Urothelium cell line (cell line): Measurements from ENCODE around the gene USH2A.

Experiments
- DNase-seq: peaks from one replicate; pipeline ENCODE4 v3.0.0; 2011; ENCODE audit warnings: low spot score, mixed read lengths
- FAIRE-seq: peaks from 2 replicates; lab custom pipeline; 2011; peaks lifted over from hg19 to GRCh38; lab: Jason Lieb, UNC

The USH2A gene

GRCh38 chr1:215986401-215986800, 436.8 kb downstream of the USH2A start:
- no peak for FAIRE-seq
- no peak for DNase-seq

- DNase-seq: no peak
- no peak for FAIRE-seq
Observed at GRCh38 chr1:215983680-215984079, 439.6 kb downstream of the USH2A start.

DNA sequence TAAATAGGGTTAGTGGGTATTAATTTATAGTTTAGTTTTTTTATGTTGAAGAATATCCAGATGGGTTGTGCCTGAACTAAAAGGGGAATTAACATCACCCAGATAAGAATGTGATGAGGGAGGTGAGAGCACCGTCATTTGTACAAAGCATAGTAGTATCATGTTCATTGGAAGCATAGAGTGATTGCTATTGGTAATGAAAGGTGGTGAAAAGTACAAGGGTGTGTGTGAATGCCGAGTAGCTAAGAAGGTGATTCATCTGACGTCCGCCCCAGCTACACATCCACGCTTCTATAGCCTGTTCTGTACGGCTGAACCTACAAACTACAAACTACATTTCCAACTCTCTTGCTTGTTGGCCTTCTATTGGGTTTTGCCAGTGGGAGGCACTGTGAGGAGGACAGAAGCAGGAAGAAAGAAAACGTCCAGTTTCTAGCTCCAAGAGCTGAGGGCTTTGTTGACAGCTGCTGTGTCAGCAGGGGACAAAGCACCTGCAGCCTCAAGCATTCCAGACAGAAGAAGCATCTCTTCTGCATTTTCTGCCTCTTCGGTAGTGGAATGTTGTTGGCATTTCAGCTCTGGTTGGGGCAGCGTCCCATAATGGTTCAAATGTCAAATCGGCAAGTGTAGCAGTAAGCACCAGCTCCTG, 451.3 kb downstream of the USH2A start:
- FAIRE-seq: no peak
- no peak for DNase-seq

- DNase-seq (no peak), FAIRE-seq (no peak)
Observed at GRCh38 chr1:215970406-215970805, 452.8 kb downstream of the USH2A start.

- FAIRE-seq: no peak
- no peak for DNase-seq
Observed at GRCh38 chr1:215963621-215964020, 459.6 kb downstream of the USH2A start.

GRCh38 chr1:215963040-215963439, 460.2 kb downstream of the USH2A start:
- FAIRE-seq: no peak

DNA sequence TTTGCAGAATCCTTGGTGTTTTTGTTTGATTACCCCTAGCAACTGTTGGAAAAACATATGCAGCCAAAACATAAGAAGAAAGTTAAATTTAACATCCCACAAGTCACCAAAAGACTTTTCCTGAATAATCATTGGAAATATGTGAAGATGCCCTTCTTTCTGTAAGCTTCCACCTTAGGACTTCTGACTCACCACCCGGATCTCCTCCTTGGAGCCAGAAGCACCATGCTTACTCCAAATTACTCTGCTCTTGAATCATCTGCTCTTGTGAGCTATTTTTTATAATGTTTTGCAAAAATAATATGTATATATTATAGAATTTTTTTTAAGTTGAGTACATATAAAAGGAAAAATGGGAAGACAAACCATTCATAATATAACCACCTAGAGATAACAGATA, 464.4 kb downstream of the USH2A start:
- FAIRE-seq: no peak
- DNase-seq: no peak

More at GRCh38 chr1:215963040-215963439, 460.2 kb downstream of the USH2A start:
- no peak for DNase-seq

GRCh38 chr1:215957663-215958062, 465.6 kb downstream of the USH2A start:
- FAIRE-seq: no peak
- DNase-seq: no peak

DNA sequence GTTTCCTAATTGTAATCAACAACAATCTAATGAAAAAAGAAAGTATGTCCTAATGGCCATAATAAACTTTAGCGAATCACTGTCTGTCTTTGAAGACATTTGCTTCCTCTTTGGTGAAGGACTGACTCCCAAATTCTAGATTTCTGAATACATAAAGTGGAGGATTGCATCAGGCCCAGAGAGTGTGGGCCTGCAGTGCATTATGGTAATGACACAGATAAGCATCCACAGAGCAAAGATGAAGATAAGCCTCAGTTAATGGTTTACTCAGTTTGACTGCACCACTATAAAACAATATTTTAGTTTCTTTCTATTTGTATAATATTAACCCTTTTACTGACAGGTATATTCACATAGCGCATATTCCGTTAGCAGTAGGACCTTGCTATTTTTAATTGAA, 490.7 kb downstream of the USH2A start:
- FAIRE-seq (no peak), DNase-seq (no peak)

DNA sequence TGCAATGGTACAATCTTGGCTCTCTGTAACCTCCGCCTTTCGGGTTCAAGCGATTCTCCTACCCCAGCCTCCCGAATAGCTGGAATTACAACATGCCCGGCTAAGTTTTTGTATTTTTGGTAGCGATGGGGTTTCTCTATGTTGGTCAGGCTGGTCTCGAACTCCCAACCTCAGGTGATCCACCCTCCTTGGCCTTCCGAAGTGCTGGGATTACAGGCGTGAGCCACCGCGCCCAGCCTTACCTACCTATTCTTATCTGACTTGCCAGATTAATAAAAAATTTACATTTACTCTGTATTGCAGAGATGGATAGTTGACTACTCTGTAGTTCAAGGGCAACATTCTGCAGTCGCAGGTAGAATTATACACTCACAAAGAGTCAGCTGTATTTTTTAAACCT, 496.6 kb downstream of the USH2A start:
- DNase-seq (no peak), FAIRE-seq (no peak)

DNA sequence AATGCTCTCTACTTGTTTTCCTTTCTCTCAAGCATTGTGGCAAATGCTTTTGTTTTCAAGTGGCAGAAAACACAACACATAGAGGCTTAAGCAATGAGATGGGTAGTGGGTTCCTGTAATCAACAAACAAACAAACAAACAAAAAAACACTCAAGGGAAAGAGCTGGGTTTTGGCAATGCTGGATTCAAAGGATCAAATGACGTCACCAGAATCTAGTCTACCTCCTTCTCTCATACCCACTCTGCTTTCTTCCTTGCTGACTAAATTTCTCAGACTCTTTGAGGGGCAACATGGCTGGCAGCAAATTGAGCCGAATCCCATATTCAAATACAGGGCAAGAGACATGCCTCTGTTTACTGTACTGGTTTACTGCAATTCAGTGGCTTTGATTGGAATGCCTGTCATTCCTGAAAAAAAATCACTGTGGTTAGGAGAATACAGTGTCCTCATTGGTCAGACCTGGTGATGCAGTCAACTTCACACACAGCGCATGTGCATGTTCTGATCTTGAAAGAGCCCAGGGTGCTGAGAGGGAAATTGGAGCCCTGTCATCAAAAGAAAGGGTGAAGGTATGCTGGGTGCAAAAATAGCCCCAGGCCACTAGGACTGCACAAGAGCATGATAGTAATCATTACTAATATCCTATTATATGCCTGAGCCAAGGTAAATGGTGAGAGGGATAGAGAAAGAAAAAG, 500.0 kb downstream of the USH2A start:
- no peak for FAIRE-seq
- peak; percentile 17 for DNase-seq

- DNase-seq: no peak
Observed at GRCh38 chr1:215911406-215911968, 511.8 kb downstream of the USH2A start.

DNA sequence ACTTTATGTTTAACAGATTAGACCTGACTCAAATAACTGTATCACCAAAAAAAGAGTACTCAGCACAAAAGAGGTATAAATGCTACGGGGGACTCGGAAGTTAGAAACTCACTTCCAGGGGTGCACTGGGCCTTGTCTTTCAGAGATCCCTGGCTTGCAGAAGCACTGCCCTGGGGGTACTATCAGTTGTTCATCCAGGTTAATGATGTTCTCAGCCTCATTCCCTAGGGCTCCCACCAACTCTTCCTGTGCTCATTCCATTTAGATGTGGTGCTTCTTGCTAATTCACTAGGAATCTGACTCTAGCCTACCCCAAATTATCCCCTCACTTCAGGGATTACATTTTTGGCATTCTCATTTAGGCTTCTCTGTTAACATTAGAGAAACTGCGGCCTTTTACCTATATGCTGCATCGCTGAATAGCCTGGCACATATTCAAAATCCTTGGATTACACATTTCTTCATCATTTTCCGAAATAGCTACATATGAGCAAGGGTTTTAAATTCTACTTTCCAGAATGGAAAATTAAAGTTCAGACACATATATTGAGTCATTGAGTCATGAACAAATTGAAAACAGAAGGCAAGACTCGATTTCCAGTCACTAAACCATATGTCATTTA, 517.6 kb downstream of the USH2A start:
- no peak for FAIRE-seq
- no peak for DNase-seq

More at GRCh38 chr1:215911406-215911968, 511.8 kb downstream of the USH2A start:
- FAIRE-seq: no peak

GRCh38 chr1:215900684-215901083, 522.6 kb downstream of the USH2A start:
- FAIRE-seq (no peak), DNase-seq (no peak)

DNA sequence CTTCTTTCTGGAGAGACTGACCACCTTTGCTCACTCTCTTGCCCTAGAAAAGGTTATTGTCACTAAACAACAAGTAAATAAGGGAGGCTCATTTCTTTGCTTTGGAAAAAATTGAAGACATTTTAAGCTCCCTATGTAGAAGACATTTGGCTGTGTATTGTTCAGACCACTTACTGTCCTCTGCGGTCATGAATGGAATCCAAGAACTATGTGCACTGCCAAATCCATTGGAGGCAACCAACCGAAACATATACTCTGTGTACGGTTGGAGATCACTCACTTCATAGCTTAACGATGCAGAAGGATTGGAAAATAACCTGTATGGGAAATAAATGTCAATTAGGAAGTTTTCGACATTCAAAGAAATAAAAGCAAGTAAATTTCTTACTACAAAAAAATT, 523.3 kb downstream of the USH2A start:
- DNase-seq (no peak), FAIRE-seq (no peak)

DNA sequence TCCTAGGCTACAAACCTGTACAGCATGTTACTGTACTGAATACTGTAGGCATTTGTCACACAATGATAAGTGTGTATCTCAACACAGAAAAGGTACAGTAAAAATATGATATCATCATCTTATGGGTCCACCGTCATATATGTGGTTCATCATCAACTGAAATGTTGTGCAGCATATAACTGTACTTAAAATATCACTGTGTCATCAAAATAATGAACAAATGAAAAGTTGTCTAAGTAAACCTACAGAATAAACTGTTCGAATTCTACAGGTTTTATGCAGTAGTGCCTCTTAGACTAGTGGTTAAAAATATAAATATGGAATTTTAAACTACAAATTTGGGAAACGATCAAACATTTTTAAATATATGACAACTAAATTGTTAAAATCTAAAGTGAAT, 527.4 kb downstream of the USH2A start:
- FAIRE-seq (no peak), DNase-seq (no peak)

GRCh38 chr1:215895276-215895675, 528.0 kb downstream of the USH2A start:
- no peak for FAIRE-seq

DNA sequence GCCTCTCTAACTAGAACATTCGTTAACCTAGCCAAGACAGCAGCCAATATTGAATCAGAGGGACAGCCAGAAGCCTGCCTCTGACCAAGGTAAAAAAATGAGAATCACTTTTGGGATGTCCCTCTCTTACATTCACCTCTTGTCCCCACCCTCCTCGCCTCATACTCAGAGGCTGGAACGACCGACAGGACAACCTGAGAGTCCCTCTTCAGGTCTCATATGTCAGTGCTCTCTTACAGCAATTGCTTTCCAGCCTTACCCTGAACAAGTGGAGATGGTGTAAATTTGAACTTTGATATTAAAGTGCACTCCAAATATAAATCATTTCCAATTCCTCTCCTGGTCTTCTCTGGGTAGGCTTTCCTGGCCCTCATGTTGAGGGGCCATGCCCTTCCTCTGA, 528.6 kb downstream of the USH2A start:
- FAIRE-seq: no peak

More at GRCh38 chr1:215895276-215895675, 528.0 kb downstream of the USH2A start:
- no peak for DNase-seq

GRCh38 chr1:215891266-215892057, 531.8 kb downstream of the USH2A start:
- no peak for FAIRE-seq
- DNase-seq: no peak

More for the DNA sequence above, 528.6 kb downstream of the USH2A start:
- no peak for DNase-seq

GRCh38 chr1:215890438-215890837, 532.8 kb downstream of the USH2A start:
- DNase-seq (no peak), FAIRE-seq (no peak)

DNA sequence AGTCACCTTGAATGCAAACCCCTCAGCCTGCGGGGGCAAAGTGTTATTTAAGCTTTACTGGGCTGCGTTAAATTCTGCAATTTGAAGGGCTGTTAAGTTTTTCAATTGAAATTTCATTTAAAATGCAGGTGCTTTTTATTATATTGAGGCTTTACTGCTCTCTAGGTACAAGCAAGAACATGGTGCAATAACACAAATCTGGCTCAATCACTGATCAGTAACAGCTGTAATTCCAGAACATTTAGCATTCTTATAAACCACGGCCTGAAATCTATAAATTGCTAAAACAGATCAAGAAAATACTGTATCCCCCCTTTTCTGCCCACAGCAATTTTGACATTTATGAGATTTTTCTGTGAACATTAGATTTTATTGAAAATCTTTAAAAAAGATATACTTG, 533.4 kb downstream of the USH2A start:
- no peak for FAIRE-seq
- no peak for DNase-seq
